SU-DHL-6 (cell line): ENCODE data around the gene RABGEF1.

ENCODE experiments used
- EZH2phosphoT487 ChIP-seq: fragments of 200-600 bp; sonication (generic), shearing (Covaris generic); conservative IDR thresholded peaks from 2 replicates; pipeline ENCODE4 v1.6.1; 2018; ENCODE audit warnings: mild to moderate bottlenecking, antibody characterized with exemption, low read length, moderate library complexity, mixed read lengths
- TF ChIP-seq, protein P1 (sequence below): fragments of 200-600 bp; sonication (generic); IDR thresholded peaks from one replicate; pipeline ENCODE4 v1.5.1; 2017; ENCODE audit warnings: antibody characterized with exemption, mild to moderate bottlenecking, low read length, moderate library complexity; ENCODE audit not compliant: insufficient read depth, poor library complexity, severe bottlenecking

- TF ChIP-seq, protein P1, sequence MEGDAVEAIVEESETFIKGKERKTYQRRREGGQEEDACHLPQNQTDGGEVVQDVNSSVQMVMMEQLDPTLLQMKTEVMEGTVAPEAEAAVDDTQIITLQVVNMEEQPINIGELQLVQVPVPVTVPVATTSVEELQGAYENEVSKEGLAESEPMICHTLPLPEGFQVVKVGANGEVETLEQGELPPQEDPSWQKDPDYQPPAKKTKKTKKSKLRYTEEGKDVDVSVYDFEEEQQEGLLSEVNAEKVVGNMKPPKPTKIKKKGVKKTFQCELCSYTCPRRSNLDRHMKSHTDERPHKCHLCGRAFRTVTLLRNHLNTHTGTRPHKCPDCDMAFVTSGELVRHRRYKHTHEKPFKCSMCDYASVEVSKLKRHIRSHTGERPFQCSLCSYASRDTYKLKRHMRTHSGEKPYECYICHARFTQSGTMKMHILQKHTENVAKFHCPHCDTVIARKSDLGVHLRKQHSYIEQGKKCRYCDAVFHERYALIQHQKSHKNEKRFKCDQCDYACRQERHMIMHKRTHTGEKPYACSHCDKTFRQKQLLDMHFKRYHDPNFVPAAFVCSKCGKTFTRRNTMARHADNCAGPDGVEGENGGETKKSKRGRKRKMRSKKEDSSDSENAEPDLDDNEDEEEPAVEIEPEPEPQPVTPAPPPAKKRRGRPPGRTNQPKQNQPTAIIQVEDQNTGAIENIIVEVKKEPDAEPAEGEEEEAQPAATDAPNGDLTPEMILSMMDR, result no peak
- no peak for TF ChIP-seq EZH2phosphoT487
Measured at GRCh38 chr7:66845379-66846095, 105.0 kb downstream of the RABGEF1 start.
